Heart left ventricle (tissue), 13 donors: ENCODE results near the gene ID1.

ENCODE experiments used
- CTCF ChIP-seq, 12 donors: fragments of 200-600 bp; sonication (generic) in 4 of 12; IDR thresholded peaks; one replicate each; pipeline versions ENCODE4 v1.5.0 to v1.8.0; 2018 to 2022; ENCODE audit warnings: antibody characterized with exemption in 12 of 12, mild to moderate bottlenecking in 5 of 12
- POLR2A ChIP-seq, 2 donors: fragments of 450-650 bp; IDR thresholded peaks; one replicate each; pipeline ENCODE4 v1.6.1; 2017; ENCODE audit warnings: antibody characterized with exemption in 2 of 2, mild to moderate bottlenecking in 2 of 2, moderate library complexity in 2 of 2
- donor health status: ischemic (EF 13 %, LVEDD 7.1; RV severe dilation, severe dysfunction).
- donor health status: DM: no; HTN: yes; CAD: no.
- donor health status: DM: no; HTN: no; CAD: no.
- donor health status: ischemic (EF 25% LVEDD 6.9; RV normal size, moderate dysfunction).
- donor health status: ischemic (EF 25% LVEDD 5.7; RV mildly dilated, moderate dysfunction).
- donor health status: ischemic (EF 35%, LVEDD 5.7; RV mildly dilated, moderate dysfunction).
- donor health status: nonischemic (EF 11% LVEDD 7.7; RV severe dilation, severe dysfunction).
- donor health status: DM: yes; HTN: yes; CAD: no.
- donor health status: PGD.
- donor health status: ischemic (EF 29% LVEDD 5.4; RV normal size, mild dysfunction).
- donor health status: nonischemic (EF 23%, LVEDD 6.1; RV moderate dilation, normal function).

- TF ChIP-seq CTCF (IDR thresholded peaks at IDR 0.05): no peak
- no peak for TF ChIP-seq POLR2A (IDR thresholded peaks at IDR 0.05)
These were observed 36.3 kb downstream of the ID1 start for GRCh38 chr20:31641391-31641790.
